SKM-1 treated with dmso at 0.1 percent for 144 hours (cell line): ENCODE data around the gene IL10RB.
A peak's percentile ranks its signal among the peaks of the same experiment; 100 is the strongest.
"Not testable (repeated sequence)": the region's sequence is repeated elsewhere in the genome, so short reads cannot be mapped to it uniquely, and the experiment has no call there.

Experiments used
- DNase-seq: peaks from one replicate; lab custom pipeline; 2025; ENCODE audit not compliant: unreplicated experiment; lab: John Stamatoyannopoulos, UW

Gene IL10RB

GRCh38 chr21:33300701-33301631 lies 34.8 kb downstream of the IL10RB start:
- peak; percentile 98 for DNase-seq

- DNase-seq: no peak
These were observed 35.5 kb downstream of the IL10RB start for GRCh38 chr21:33301632-33302002.

GRCh38 chr21:33302055-33302454 lies 35.9 kb downstream of the IL10RB start:
- no peak for DNase-seq

- no peak for DNase-seq
These were observed 36.6 kb downstream of the IL10RB start for GRCh38 chr21:33302796-33303195.

- no peak for DNase-seq
These were observed 39.1 kb downstream of the IL10RB start for GRCh38 chr21:33305344-33305671.

- DNase-seq: no peak
These were observed 39.8 kb downstream of the IL10RB start for GRCh38 chr21:33305938-33306337.

- no peak for DNase-seq
These were observed 42.7 kb downstream of the IL10RB start for GRCh38 chr21:33308586-33309490.

GRCh38 chr21:33309778-33310177 lies 43.6 kb downstream of the IL10RB start:
- DNase-seq: no peak

- DNase-seq: no peak
These were observed 46.0 kb downstream of the IL10RB start for GRCh38 chr21:33312121-33312520.

GRCh38 chr21:33313183-33313582 lies 47.0 kb downstream of the IL10RB start:
- DNase-seq: no peak

- DNase-seq: no peak
These were observed 47.4 kb downstream of the IL10RB start for GRCh38 chr21:33313611-33314010.

- no peak for DNase-seq
These were observed 47.9 kb downstream of the IL10RB start for GRCh38 chr21:33314111-33314510.

GRCh38 chr21:33315946-33316710 lies 50.0 kb downstream of the IL10RB start:
- DNase-seq: no peak

GRCh38 chr21:33317145-33317544 lies 51.0 kb downstream of the IL10RB start:
- DNase-seq: no peak

- no peak for DNase-seq
These were observed 51.8 kb downstream of the IL10RB start for GRCh38 chr21:33317786-33318486.

GRCh38 chr21:33321005-33321404 lies 54.8 kb downstream of the IL10RB start:
- DNase-seq: not testable (repeated sequence)

GRCh38 chr21:33323610-33324009 lies 57.4 kb downstream of the IL10RB start:
- DNase-seq: not testable (repeated sequence)

- peak; percentile 99 for DNase-seq
These were observed 58.4 kb downstream of the IL10RB start, which contains the start of gene IFNAR1 for GRCh38 chr21:33324291-33325221. IFNAR1 (plus strand) TSS chr21:33324970; CDS start chr21:33325056, 86 bp downstream.
